H1 (cell line): ENCODE results near the gene ZNF462. TPM values are rescaled to one million over a fixed set of nuclear protein-coding genes. Genes with fewer than 3 reads are reported as not detected.

Experiments
- CTCF ChIA-PET: fragments of 300-600 bp; sonication (Branson Sonifier 250); formaldehyde crosslinking; loops from one replicate; lab custom pipeline; 2021; ENCODE audit not compliant: partially characterized antibody; lab: Charles Lee
- POLR2A ChIA-PET: fragments of 300-600 bp; sonication (Branson Sonifier 250); formaldehyde crosslinking; loops from one replicate; lab custom pipeline; 2021; ENCODE audit warnings: inconsistent platforms; ENCODE audit not compliant: partially characterized antibody; lab: Charles Lee
- DNase-seq, 2 experiments: peaks; one replicate each; pipeline versions ENCODE4 v3.0.0 to v3.0.0-alpha.2; 2010 to 2022; ENCODE audit warnings: low spot score in 2 of 2, low read depth in 1 of 2, mixed read lengths in 1 of 2
- FAIRE-seq: peaks from 2 replicates; lab custom pipeline; 2011; peaks lifted over from hg19 to GRCh38; lab: Jason Lieb, UNC
- H2AFZ ChIP-seq: 2 replicates; pipeline ENCODE4 v1.8.1; 2012; ENCODE audit warnings: low read length, inconsistent platforms
- H2AK5ac ChIP-seq: 2 replicates; pipeline ENCODE4 v1.6.1; 2013; ENCODE audit warnings: low read depth, low read length
- H2BK120ac ChIP-seq: replicated peaks from 2 replicates; pipeline ENCODE3; 2013; ENCODE audit warnings: low read depth, low read length, inconsistent platforms
- H2BK12ac ChIP-seq: 2 replicates; pipeline ENCODE4 v1.6.1; 2013; ENCODE audit warnings: low read depth, low read length
- H2BK15ac ChIP-seq: 2 replicates; pipeline ENCODE4 v1.6.1; 2013; ENCODE audit warnings: low read length
- H2BK20ac ChIP-seq: 2 replicates; pipeline ENCODE4 v1.6.1; 2013; ENCODE audit warnings: low read length
- H2BK5ac ChIP-seq: 2 replicates; pipeline ENCODE4 v1.6.1; 2013; ENCODE audit warnings: low read depth, low read length
- H3K14ac ChIP-seq: 2 replicates; pipeline ENCODE4 v1.6.1; 2013; ENCODE audit warnings: inconsistent platforms; ENCODE audit not compliant: insufficient read length
- H3K18ac ChIP-seq: 2 replicates; pipeline ENCODE4 v1.6.1; 2013; ENCODE audit warnings: low read length; ENCODE audit errors: extremely low read depth
- H3K23ac ChIP-seq: 2 replicates; pipeline ENCODE4 v1.6.1; 2013; ENCODE audit warnings: inconsistent platforms; ENCODE audit not compliant: insufficient read length
- H3K23me2 ChIP-seq: 2 replicates; pipeline ENCODE4 v1.6.1; 2013; ENCODE audit warnings: low read depth, low read length
- H3K27ac ChIP-seq: 2 replicates; pipeline ENCODE4 v1.6.1; 2011; ENCODE audit warnings: low read depth, low read length, inconsistent platforms
- H3K27me3 ChIP-seq, 4 experiments: replicated peaks in 1 of 4; 1 replicate in 1 of 4; 2 replicates in 3 of 4; pipeline versions ENCODE4 v1.6.1 to v1.8.1; 2011 to 2013; ENCODE audit warnings: low read length in 3 of 4, mild to moderate bottlenecking in 3 of 4, inconsistent platforms in 2 of 4, mixed read lengths in 2 of 4, moderate library complexity in 1 of 4; ENCODE audit not compliant: control insufficient read depth in 3 of 4, insufficient read depth in 3 of 4; ENCODE audit errors: extremely low read depth in 1 of 4
- H3K36me3 ChIP-seq, 4 experiments: 2 replicates each; pipeline versions ENCODE4 v1.6.1 to v1.8.1; 2011 to 2013; ENCODE audit warnings: mild to moderate bottlenecking in 4 of 4, low read length in 3 of 4, moderate library complexity in 2 of 4, control low read depth in 1 of 4, inconsistent platforms in 1 of 4; ENCODE audit not compliant: insufficient read depth in 4 of 4, control insufficient read depth in 2 of 4
- H3K4ac ChIP-seq: replicated peaks from 2 replicates; pipeline ENCODE3; 2013; ENCODE audit warnings: low read length, low read depth, mixed read lengths, inconsistent platforms; ENCODE audit not compliant: insufficient read length
- H3K4me1 ChIP-seq, 4 experiments: replicated peaks in 1 of 4; 1 replicate in 1 of 4; 2 replicates in 3 of 4; pipeline versions ENCODE4 v1.6.1 to v1.8.1; 2011 to 2013; ENCODE audit warnings: low read length in 3 of 4, inconsistent platforms in 2 of 4, mixed read lengths in 1 of 4; ENCODE audit not compliant: insufficient read depth in 4 of 4, control insufficient read depth in 3 of 4
- H3K4me2 ChIP-seq, 2 experiments: 2 replicates each; pipeline versions ENCODE4 v1.6.1 to v1.8.1; 2011 to 2013; ENCODE audit warnings: low read depth in 2 of 2, low read length in 2 of 2, control low read depth in 1 of 2, inconsistent platforms in 1 of 2, mild to moderate bottlenecking in 1 of 2; ENCODE audit not compliant: insufficient read depth in 1 of 2
- H3K4me3 ChIP-seq, 4 experiments: fragments of 200-600, 300-600 bp in 1 of 4; sonication (generic), shearing (Covaris generic), sonication (Bioruptor Twin) in 1 of 4; 2 replicates each; pipeline versions ENCODE4 v1.5.1 to v1.8.1; 2011 to 2016; ENCODE audit warnings: low read length in 4 of 4, low read depth in 3 of 4, control low read depth in 2 of 4, inconsistent platforms in 2 of 4, mild to moderate bottlenecking in 2 of 4, mixed read lengths in 1 of 4, moderate library complexity in 1 of 4; ENCODE audit not compliant: insufficient read depth in 2 of 4; ENCODE audit errors: extremely low read depth in 1 of 4
- H3K56ac ChIP-seq: replicated peaks from 2 replicates; pipeline ENCODE3; 2013; ENCODE audit warnings: low read depth, mild to moderate bottlenecking, mixed read lengths, low read length, inconsistent platforms; ENCODE audit not compliant: insufficient read length
- H3K79me1 ChIP-seq: 2 replicates; pipeline ENCODE4 v1.6.1; 2013; ENCODE audit warnings: low read depth, low read length, control low read depth
- H3K79me2 ChIP-seq, 2 experiments: 2 replicates each; pipeline versions ENCODE4 v1.6.1 to v1.8.1; 2012 to 2013; ENCODE audit warnings: low read length in 2 of 2, mild to moderate bottlenecking in 2 of 2, inconsistent platforms in 1 of 2; ENCODE audit not compliant: insufficient read depth in 2 of 2, control insufficient read depth in 1 of 2
- H3K9ac ChIP-seq, 4 experiments: replicated peaks in 1 of 4; 1 replicate in 1 of 4; 2 replicates in 3 of 4; pipeline versions ENCODE4 v1.6.1 to v1.8.1; 2011 to 2013; ENCODE audit warnings: low read depth in 3 of 4, low read length in 3 of 4, control low read depth in 2 of 4, mild to moderate bottlenecking in 2 of 4, moderate library complexity in 2 of 4, inconsistent platforms in 1 of 4; ENCODE audit errors: extremely low read depth in 1 of 4
- H3K9me3 ChIP-seq, 2 experiments: 2 replicates each; pipeline versions ENCODE4 v1.6.1 to v1.8.1; 2012 to 2013; ENCODE audit warnings: mild to moderate bottlenecking in 2 of 2, moderate library complexity in 2 of 2, control low read depth in 1 of 2, inconsistent platforms in 1 of 2, low read depth in 1 of 2, low read length in 1 of 2, mixed read lengths in 1 of 2; ENCODE audit not compliant: insufficient read depth in 2 of 2
- H4K20me1 ChIP-seq, 2 experiments: replicated peaks in 1 of 2; 2 replicates each; pipeline versions ENCODE3 to v1.8.1; 2011 to 2013; ENCODE audit warnings: inconsistent platforms in 2 of 2, low read length in 2 of 2, mild to moderate bottlenecking in 1 of 2; ENCODE audit not compliant: insufficient read depth in 2 of 2, control insufficient read depth in 1 of 2
- H4K5ac ChIP-seq: 2 replicates; pipeline ENCODE4 v1.6.1; 2013; ENCODE audit warnings: low read length, low read depth, mixed read lengths, inconsistent platforms; ENCODE audit not compliant: insufficient read length
- H4K8ac ChIP-seq: 2 replicates; pipeline ENCODE4 v1.8.0; 2013; ENCODE audit warnings: mild to moderate bottlenecking, moderate library complexity, low read length, inconsistent platforms; ENCODE audit not compliant: insufficient read depth; ENCODE audit errors: extremely low read depth
- H4K91ac ChIP-seq: replicated peaks from 2 replicates; pipeline ENCODE3; 2013; ENCODE audit warnings: low read length, mixed read lengths, inconsistent platforms; ENCODE audit not compliant: insufficient read length
- ASH2L ChIP-seq: fragments of 200-600, 300-600 bp; sonication (generic); IDR thresholded peaks from one replicate; pipeline ENCODE4 v1.7.1; 2017; ENCODE audit warnings: low read length
- HDAC2 ChIP-seq, 2 experiments: fragments of 300-600 bp in 1 of 2; sonication (generic) in 1 of 2; IDR thresholded peaks; 2 replicates each; pipeline ENCODE4 v1.6.1; 2011 to 2012; ENCODE audit warnings: low read depth in 2 of 2, low read length in 2 of 2, mild to moderate bottlenecking in 2 of 2, moderate library complexity in 2 of 2, borderline replicate concordance in 1 of 2, inconsistent platforms in 1 of 2
- SIX5 ChIP-seq: IDR thresholded peaks from 2 replicates; pipeline ENCODE4 v1.6.1; 2011; ENCODE audit warnings: mild to moderate bottlenecking, low read depth, low read length
- ZNF274 ChIP-seq: IDR thresholded peaks from 2 replicates; pipeline ENCODE4 v1.7.0; 2012; ENCODE audit warnings: low read length, borderline replicate concordance; ENCODE audit errors: extremely low read depth
- WGBS, 2 experiments: shearing (Covaris generic) in 1 of 2; methylation state at CpG; one replicate each; pipeline versions ENCODE4 v1.1.6 to v1.1.7; 2013 to 2015; ENCODE audit warnings: low lambda C conversion rate in 2 of 2, mixed read lengths in 2 of 2, inconsistent platforms in 1 of 2, low coverage in 1 of 2, missing lambda C conversion rate in 1 of 2; ENCODE audit not compliant: insufficient replicate concordance in 2 of 2, insufficient coverage in 1 of 2, insufficient read length in 1 of 2; ENCODE audit errors: extremely low coverage in 1 of 2, missing lambda C conversion rate in 1 of 2; 5-methylcytosine and 5-hydroxymethylcytosine counted together
- polyA plus RNA-seq, 7 experiments: library from polyadenylated mRNA; depleted of rRNA in 3 of 7; stranded (reverse) in 5 of 7; unstranded in 2 of 7; fragments of >200 nt in 5 of 7; fragments of 200-250 nt in 2 of 7; gene quantifications; 1 replicate in 5 of 7; 2 replicates in 1 of 7; 4 replicates in 1 of 7; pipeline versions ENCODE4 v1.2.1 to v1.2.3, GENCODE V29; 2011 to 2013; ENCODE audit warnings: missing spikeins in 2 of 7, mixed read lengths in 2 of 7
- total RNA-seq: library from RNA; stranded (reverse); fragmentation: NEBNext Ultra II Directional; extraction: Animal tissue kit (Norgen Biotek cat#: 25700); gene quantifications from 2 replicates; pipeline ENCODE4 v1.2.1, GENCODE V29; 2021

Gene ZNF462
- total and polyA plus RNA-seq, 2 of the 8 experiments (the other 6 are each of a cell fraction or from before 2014, with no cell fraction given), result 30.0 to 163 TPM

DNA sequence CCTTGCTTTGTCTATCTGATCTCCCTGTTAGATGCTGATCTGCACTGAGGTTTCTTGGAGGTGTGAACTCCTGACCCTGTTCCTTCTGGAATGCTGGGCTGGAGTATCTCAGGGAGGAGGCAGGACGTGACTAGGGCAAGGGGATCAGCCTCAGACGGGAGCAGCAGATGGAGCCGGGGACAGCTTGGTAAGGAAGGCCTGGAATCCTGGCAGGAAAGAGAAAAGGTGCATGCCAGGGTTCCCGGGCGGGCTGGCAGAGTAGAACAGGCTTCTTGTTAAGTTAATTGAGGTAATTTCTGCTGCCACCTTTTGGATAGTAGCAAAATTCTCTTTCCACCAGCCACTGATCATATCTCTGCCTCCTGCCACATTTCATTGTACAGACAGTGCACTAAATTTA lies 180.9 kb downstream of the ZNF462 start:
- no peak overlapping the region for H2AK5ac ChIP-seq
- H3K27me3 ChIP-seq, result no peaks in the 10 kb centered on the region
- no peak overlapping the region for H4K5ac ChIP-seq
- H3K27ac ChIP-seq, result no peak overlapping the region
- H2BK15ac ChIP-seq, result no peak overlapping the region
- ChIA-PET POLR2A (no interaction called here), CTCF (interaction anchor here (1.6 to 4.6 kb wide), 6 partner anchors 13 to 760 kb away, joined by 4 to 22 read pairs (median 6); no protein-coding TSS in a partner anchor)
- no peaks in the 10 kb centered on the region; a peak in 1 of 4 replicates for H3K9me3 ChIP-seq
- no peaks in the 10 kb centered on the region for H4K20me1 ChIP-seq
- no peak overlapping the region for H3K56ac ChIP-seq
- WGBS, 2 experiments, result 73% methylated on average over 5 of the region's 5 CpGs; no CpG with 5 or more reads in 1 of the 2 experiments
- H4K91ac ChIP-seq, result no peak overlapping the region
- no peak overlapping the region for H3K9ac ChIP-seq
- no peak overlapping the region for H3K4me2 ChIP-seq
- H4K8ac ChIP-seq, result no peak overlapping the region
- no peak for DNase-seq
- no peak overlapping the region for H3K14ac ChIP-seq
- H2BK12ac ChIP-seq, result no peak overlapping the region
- H2BK20ac ChIP-seq, result no peak overlapping the region
- H3K4me3 ChIP-seq, result no peak overlapping the region
- H3K23me2 ChIP-seq, result 0 out of 2 replicates have a peak, but pooled peaks cover 2% of the 10 kb centered on the region
- no peak overlapping the region for H3K4ac ChIP-seq
- H3K79me1 ChIP-seq, result no peaks in the 10 kb centered on the region
- H3K79me2 ChIP-seq, result no peaks in the 10 kb centered on the region
- H3K18ac ChIP-seq, result no peak overlapping the region
- no peaks in the 10 kb centered on the region; a peak in 1 of 7 replicates for H3K4me1 ChIP-seq
- no peak overlapping the region for H2BK5ac ChIP-seq
- H3K23ac ChIP-seq, result no peak overlapping the region
- FAIRE-seq, result no peak
- no peak overlapping the region for H2BK120ac ChIP-seq
- no peaks in the 10 kb centered on the region for H3K36me3 ChIP-seq
- H2AFZ ChIP-seq, result no peak overlapping the region
- TF ChIP-seq ZNF274 (no peak), HDAC2 (IDR thresholded peaks at IDR 0.05; ENCODE audit: borderline replicate concordance in 1 of 2, low read depth in 2 of 2, low read length in 2 of 2) (no peak), ASH2L (no peak), SIX5 (no peak)
